NCI-H1417 (cell line): Measurements from ENCODE around the gene IKZF1.

ENCODE experiments used
- DNase-seq, 3 experiments: peaks; one replicate each; lab custom pipeline; 2025; lab: John Stamatoyannopoulos, UW

The IKZF1 gene

DNA sequence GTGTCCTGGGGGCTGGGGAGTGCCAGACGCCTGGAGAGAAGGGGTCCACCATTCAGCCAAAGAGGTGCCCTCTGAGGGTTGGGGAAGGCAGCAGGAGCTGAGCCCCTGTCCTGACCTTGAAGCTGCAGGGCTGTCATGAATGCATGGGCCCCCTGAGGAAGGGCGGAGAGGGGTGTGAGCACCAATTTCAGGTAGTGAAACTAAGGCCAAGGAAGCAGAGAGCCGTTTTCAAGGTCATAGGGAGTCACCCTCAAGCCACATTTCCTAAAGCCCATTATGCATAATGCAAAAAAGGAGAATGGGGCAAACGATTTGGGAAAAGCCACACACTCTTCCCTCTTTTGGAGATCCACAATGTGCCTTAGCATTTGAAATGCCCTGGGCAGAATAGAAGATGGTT lies 108.5 kb downstream of the IKZF1 start:
- DNase-seq, result no peak

DNA sequence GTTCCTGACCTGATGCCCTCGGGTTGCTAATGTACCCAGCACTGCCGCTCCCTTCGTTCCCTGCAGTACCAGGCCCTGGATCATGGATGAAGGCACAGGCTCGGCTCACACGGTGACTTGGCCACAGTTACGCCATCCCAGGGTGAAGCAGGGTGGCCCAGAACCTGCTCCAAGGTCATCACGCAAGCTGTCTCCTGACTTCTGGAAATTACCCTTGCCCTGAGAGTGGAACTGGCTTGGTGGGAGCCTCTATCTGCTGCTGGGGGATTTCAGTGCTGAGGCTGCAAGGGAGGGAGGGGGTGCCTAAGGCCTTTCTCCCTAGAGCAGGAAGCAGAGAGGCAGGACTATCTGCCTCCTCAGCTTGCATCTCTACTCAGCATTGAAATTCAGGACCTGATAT lies 109.0 kb downstream of the IKZF1 start:
- no peak for DNase-seq

DNA sequence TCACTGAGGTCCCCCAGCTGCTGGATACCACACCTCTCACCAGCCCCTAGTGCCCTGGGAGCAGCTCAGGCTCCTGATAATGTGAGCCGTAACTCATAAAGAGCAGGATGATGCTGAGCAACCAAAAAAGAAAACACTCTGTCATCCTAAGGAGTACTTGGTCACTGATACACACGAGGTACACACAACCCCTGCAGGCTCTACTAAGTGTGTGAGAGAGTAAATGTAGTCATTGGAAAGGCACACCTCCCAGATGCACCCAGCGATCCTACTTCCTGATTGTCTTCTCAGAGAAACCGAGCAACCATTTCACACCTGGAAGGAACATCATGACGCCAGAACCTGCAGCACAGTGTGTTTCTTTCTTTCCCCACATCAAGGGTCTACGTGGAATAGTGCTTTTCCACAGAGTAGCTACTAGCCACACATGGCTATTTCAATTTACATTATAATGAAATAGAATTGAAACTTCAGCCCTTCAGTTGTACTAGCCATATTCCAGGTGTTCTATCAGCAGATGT lies 111.4 kb downstream of the IKZF1 start:
- DNase-seq, result no peak

- DNase-seq, result no peak
Measured at GRCh38 chr7:50416527-50417182, 112.1 kb downstream of the IKZF1 start.

DNA sequence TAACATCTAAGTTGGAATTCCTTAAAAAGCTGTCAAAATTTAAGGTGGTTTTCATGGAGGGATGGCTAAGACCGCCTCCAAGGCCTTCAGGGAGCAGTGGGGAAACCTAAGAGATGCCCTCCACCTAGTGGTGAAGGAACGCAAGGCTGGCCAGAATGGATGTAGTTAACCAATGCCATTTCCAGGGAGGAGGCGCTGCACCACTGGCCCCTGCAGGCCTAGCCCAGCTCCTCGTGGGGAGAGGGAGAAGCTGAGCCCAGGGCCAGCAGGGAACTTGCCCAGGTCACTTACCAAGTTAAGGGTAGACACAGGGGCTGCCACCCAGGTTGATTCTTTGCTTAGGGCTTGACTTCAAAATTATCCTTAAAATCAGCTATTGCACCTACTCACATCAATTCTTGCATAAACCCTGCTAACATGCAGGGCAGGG lies 113.6 kb downstream of the IKZF1 start:
- peak; percentile 58 to 88 (median 68) for DNase-seq

DNA sequence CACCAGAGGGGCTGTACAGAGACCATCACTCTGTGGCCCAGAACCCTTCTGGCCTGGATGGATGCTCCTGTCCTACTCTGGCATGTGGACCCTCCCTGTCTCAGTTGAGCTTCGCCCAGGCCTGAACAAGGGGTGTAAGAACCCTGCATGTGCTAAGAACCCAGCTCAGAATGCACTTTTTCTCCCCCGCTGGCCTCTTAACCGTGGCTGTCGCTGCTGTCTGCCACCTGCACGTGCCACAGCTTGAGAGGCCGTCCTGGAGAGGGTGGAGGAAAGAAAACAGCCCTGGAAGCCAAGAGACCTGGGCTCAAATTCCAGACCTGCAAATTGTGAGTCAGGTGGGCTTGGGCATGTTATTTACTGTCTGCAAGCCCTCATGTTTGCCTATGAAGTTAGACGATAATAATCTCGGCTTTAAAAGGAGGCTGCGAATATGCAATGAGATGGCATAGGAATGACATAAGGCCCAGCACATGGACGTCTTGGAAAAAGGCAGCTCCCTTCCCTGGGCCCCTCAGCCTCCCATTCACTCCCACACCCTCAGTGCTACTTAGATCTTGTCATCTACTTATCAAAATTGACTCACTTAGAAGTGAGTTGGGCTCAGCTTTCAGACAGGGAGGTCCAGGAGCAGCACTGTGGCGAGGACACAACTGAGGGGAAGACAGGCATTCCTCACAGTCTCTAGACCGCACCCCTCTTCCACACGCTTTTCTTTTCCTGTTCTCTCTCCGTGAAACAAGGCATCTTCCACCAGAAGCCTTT lies 114.2 kb downstream of the IKZF1 start:
- no peak for DNase-seq

DNA sequence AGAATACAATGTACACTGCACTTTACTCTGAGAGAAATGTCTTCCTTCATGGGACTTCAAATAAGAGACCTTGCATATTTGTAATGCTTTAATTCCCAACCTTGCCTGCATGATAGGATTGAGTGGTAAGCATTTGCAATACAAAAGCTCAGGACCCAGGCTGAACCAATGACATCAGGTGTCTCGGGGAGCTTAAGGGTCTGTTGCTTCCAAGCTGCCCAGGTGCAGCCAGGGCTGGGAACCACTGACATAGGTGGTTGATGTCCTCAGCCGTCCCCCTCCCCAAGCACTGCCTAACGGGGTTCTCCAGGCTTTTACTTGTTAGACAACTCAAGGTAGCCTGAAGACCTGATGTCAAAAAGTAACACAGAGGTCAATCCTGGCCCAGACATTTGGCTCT lies 116.5 kb downstream of the IKZF1 start:
- DNase-seq, result no peak

DNA sequence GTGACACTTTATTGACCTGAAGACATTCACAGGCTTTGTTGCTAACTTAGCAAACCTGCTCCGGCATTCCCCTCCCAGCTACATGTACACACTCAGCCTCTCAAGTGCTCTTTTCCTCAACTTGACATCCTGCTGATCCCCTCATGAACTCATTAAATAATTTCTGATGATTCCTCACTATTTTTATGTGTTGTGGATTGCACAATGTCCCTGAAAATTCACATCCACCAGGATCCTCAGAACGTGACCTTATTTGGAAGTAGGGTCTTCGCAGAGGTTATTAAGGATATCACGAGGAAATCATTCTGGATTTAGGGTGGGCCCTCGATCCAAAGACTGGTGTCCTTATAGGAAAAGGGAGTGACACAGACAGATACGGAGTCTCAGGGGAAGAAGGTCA lies 118.3 kb downstream of the IKZF1 start:
- no peak for DNase-seq

DNA sequence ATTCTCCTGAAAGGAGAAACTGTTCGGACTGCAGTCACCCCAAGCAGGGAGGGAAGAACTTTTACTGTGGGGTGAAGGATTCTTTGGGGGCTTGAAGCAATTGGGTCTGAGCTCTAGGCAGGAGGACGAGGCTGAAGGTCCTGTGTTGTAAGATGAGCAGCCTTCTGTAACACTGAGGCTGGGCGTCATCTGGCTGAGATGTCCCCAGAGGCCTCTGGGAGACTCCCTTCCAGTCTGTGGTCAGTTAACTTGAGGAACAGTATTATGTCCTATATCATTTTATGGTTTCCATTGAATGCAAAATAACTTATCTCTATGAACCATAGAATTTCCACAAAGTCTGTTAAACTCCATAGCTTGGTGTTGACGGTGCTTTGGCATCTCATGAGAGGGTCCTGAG lies 119.3 kb downstream of the IKZF1 start:
- DNase-seq, result no peak

DNA sequence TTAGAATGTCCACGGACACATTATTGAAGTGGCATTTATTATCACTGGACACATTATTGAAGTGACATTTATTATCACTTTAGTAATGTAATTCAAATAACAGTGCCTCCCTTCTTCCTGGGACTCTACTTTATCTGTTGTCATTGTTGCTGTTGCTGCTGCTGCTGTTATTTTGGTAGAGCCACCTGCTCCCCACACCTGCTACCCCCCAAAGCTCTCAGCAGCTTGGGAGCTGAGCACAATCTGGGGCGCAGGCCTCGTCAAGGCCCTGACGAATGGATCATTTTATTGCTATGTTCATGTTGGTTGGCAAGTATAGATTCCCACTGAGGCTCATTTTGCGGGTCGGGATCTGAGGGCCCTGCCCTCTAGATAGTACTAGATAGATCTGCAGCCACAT lies 120.8 kb downstream of the IKZF1 start:
- peak in 1 of 3 experiments; percentile 12 for DNase-seq

DNA sequence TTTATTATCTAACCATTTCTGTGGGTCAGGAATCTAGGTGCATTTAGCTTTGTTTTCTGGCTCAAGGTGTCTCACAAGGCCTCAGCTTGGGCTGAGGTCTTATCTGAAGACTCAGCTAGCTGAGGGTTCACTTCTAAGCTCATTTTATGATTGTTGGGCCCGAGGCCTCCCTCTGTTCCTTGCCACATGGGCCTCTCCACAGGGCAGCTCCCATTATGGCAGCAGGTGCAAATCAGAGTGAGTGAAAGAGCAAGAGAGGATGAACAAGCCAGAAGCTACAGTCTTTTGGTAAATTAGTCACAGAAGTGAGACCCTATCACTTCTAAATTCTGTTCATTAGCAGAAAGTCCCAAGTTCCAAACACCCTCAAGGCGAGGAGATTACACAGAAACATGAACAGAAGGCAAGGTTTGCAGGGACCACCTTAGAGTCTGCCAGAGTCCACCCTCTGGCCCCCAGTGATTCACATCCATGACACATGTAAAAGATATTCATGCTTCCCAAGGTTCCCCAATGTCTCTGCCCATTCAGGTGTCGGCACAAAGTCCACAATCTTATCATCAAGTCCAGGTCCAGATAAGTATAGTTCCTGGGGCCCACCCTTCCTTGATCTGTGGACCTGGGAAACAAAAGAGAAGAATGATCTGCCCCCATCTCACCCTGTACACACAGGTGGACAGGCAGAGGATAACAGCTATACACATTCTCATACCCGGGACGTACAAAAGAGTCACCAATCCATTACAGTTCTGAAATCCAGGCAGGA lies 121.9 kb downstream of the IKZF1 start:
- DNase-seq, result no peak

DNA sequence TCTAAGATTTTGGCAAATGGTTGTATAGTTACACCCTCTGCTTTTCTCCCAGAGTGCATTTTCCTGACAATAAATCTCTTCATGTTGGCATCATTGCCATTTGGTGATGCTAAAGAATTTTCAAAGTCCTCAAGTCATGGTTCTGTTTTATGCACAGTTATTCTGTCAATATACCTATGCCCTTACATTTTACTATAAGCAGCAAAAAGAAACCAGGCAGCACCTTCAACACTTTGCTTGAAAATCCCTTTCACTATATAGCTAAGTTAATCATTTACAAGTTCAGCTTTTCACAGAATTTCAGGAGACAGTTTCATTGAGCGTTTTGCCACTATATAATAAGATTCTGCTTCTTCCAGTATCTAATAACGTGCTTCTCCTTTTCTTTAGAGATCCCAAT lies 123.0 kb downstream of the IKZF1 start:
- no peak for DNase-seq

GRCh38 chr7:50428911-50429310 lies 124.4 kb downstream of the IKZF1 start:
- no peak for DNase-seq

GRCh38 chr7:50431316-50431715 lies 126.8 kb downstream of the IKZF1 start:
- no peak for DNase-seq

- DNase-seq, result no peak
Measured at GRCh38 chr7:50431722-50432305, 127.3 kb downstream of the IKZF1 start.

GRCh38 chr7:50436133-50436806 lies 131.8 kb downstream of the IKZF1 start:
- no peak for DNase-seq

GRCh38 chr7:50446542-50446960 lies 142.0 kb downstream of the IKZF1 start:
- no peak for DNase-seq

DNA sequence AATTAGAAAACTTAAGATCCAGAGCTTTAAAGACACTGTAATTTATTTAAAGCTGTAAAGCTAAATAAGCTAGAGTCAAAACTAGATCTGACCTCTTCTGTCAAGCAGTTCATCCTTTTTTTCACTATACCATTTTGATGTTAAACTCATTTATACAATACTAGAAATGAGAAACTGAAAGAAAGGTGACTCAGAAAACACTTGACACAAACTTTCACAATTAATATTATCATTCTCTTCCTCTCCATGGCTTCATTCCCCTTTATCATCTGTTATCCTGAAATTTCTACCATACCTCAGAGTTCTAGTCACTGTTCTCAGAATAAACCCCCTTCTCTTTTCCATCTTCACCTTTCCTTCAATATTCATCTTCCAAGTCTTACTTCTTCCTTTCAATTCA lies 144.3 kb downstream of the IKZF1 start:
- DNase-seq, result no peak

GRCh38 chr7:50449501-50449880 lies 145.0 kb downstream of the IKZF1 start:
- no peak for DNase-seq

DNA sequence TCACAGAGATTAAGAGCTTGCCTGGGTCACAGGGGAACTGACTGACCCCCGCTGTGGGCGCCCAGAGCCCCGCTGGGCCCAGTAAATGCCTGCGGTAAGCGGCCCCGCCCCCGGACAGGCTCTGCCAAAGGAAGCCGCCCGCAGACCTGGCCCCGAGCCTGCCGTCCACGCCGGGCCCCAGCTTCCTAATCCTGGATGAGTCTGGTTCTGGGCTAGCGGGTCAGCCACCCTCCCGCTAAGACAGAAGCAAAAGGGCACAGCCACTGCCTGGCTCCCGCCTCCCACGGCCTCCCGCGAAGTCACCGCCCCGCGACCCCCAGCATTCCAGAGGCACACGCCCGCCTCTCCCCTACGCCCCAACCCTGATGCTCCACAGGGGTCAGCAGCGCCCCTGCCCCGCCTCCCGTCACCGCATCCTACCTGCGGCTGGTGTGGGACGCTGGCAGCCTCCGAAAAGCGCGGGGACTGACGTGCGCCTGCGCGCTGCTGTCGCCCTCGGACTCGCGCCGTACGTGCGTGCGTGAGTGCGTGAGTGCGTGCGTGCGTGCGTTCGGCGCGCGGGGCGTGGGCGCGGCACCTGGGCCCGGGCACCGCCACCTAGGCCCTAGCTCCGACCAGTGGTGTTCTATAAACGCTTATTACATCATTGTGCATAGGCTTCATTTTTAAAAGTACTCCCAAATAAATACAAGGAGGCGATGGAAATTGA lies 145.5 kb downstream of the IKZF1 start, which contains the start of gene FIGNL1:
Gene FIGNL1, minus strand, starts transcription at position 470 of the 709 bp plus-strand sequence. CDS start 3,063 bp downstream, outside the sequence.
- DNase-seq, result peak; percentile 91 to 94 (median 92)

GRCh38 chr7:50450590-50451032 lies 146.1 kb downstream of the IKZF1 start:
- peak in 2 of 3 experiments; percentile 90 to 92 for DNase-seq
